Sigmoid colon (tissue), 4 donors: ENCODE data around the gene SLX1A.

Source experiments
- EP300 ChIP-seq, 4 donors: sonication (generic); formaldehyde crosslinking; IDR thresholded peaks; one replicate each; pipeline ENCODE4 v1.6.1; 2017; ENCODE audit warnings: antibody characterized with exemption in 4 of 4
- POLR2A ChIP-seq, 2 donors: fragments of 450-650 bp; IDR thresholded peaks; one replicate each; pipeline ENCODE4 v1.6.1; 2016; ENCODE audit warnings: antibody characterized with exemption in 2 of 2, mild to moderate bottlenecking in 2 of 2, moderate library complexity in 2 of 2
- TF ChIP-seq, protein P1 (sequence below), 4 experiments: fragments of 450-650 bp in 3 of 4; fragments of 200-600 bp in 1 of 4; IDR thresholded peaks; one replicate each; pipeline ENCODE4 v1.5.1; 2016 to 2019; ENCODE audit warnings: antibody characterized with exemption in 4 of 4, mild to moderate bottlenecking in 3 of 4, moderate library complexity in 2 of 4

DNA sequence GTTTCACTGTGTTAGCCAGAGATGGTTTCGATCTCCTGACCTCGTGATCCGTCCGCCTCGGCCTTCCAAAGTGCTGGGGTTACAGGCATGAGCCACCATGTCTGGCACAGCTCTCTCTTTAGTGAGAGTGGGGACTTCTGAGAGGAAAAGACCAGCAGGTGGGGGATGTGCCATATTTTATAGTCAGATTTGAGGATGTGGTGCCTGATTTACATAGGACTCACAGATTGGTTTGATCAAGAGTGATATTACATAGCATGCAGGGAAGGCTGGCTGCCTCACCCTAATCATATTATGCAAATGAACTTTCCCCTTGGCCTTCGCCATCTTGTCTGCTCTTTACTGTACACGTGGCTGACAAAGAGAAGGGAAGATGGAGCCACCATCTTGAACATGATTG, 42.6 kb upstream of the SLX1A start:
- TF ChIP-seq, protein P1, sequence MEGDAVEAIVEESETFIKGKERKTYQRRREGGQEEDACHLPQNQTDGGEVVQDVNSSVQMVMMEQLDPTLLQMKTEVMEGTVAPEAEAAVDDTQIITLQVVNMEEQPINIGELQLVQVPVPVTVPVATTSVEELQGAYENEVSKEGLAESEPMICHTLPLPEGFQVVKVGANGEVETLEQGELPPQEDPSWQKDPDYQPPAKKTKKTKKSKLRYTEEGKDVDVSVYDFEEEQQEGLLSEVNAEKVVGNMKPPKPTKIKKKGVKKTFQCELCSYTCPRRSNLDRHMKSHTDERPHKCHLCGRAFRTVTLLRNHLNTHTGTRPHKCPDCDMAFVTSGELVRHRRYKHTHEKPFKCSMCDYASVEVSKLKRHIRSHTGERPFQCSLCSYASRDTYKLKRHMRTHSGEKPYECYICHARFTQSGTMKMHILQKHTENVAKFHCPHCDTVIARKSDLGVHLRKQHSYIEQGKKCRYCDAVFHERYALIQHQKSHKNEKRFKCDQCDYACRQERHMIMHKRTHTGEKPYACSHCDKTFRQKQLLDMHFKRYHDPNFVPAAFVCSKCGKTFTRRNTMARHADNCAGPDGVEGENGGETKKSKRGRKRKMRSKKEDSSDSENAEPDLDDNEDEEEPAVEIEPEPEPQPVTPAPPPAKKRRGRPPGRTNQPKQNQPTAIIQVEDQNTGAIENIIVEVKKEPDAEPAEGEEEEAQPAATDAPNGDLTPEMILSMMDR (IDR thresholded peaks at IDR 0.05) = no peak
- TF ChIP-seq EP300 (IDR thresholded peaks at IDR 0.05) (no peak), POLR2A (IDR thresholded peaks at IDR 0.05) (no peak)
